UCSD-AML1 (cell line): ENCODE data around the gene SSTR1.

Experiments used
- DNase-seq: peaks from one replicate; lab custom pipeline; 2025; ENCODE audit not compliant: unreplicated experiment; lab: John Stamatoyannopoulos, UW

The SSTR1 gene

GRCh38 chr14:38202444-38203191 is 5.1 kb upstream of the SSTR1 start:
- DNase-seq = no peak

GRCh38 chr14:38203929-38204718 is 3.6 kb upstream of the SSTR1 start:
- DNase-seq = no peak

GRCh38 chr14:38204719-38205115 is 3.0 kb upstream of the SSTR1 start:
- DNase-seq = no peak

GRCh38 chr14:38205119-38205813 is 2.4 kb upstream of the SSTR1 start:
- DNase-seq = no peak

GRCh38 chr14:38205949-38206665 is 1.6 kb upstream of the SSTR1 start:
- DNase-seq = no peak

GRCh38 chr14:38206689-38207376 is 871 bp upstream of the SSTR1 start:
- DNase-seq = no peak

GRCh38 chr14:38207377-38207735 is 348 bp upstream of the SSTR1 start:
- no peak for DNase-seq

- no peak for DNase-seq
Observed at GRCh38 chr14:38208618-38209562, 1.2 kb downstream of the SSTR1 start.

- DNase-seq = no peak
Observed at GRCh38 chr14:38209572-38210557, 2.2 kb downstream of the SSTR1 start.

GRCh38 chr14:38210587-38211216 is 3.0 kb downstream of the SSTR1 start:
- no peak for DNase-seq

GRCh38 chr14:38211255-38211735 is 3.6 kb downstream of the SSTR1 start:
- no peak for DNase-seq

- DNase-seq = no peak
Observed at GRCh38 chr14:38212111-38212510, 4.4 kb downstream of the SSTR1 start.

GRCh38 chr14:38213001-38213400 is 5.3 kb downstream of the SSTR1 start:
- no peak for DNase-seq

- no peak for DNase-seq
Observed at GRCh38 chr14:38217553-38217952, 9.8 kb downstream of the SSTR1 start.

GRCh38 chr14:38221077-38221476 is 13.4 kb downstream of the SSTR1 start:
- no peak for DNase-seq

- no peak for DNase-seq
Observed at GRCh38 chr14:38224338-38224737, 16.6 kb downstream of the SSTR1 start.

- no peak for DNase-seq
Observed at GRCh38 chr14:38225946-38226345, 18.2 kb downstream of the SSTR1 start.

GRCh38 chr14:38226366-38226765 is 18.7 kb downstream of the SSTR1 start:
- DNase-seq = no peak
